Kidney epithelial cell (primary cell): Measurements from ENCODE around the gene GAST. TPM values are rescaled to one million over a fixed set of nuclear protein-coding genes. Genes with fewer than 3 reads are reported as not detected.

ENCODE experiments used
- DNase-seq: peaks from one replicate; pipeline ENCODE4 v3.0.0-alpha.2; 2010; ENCODE audit warnings: low read depth
- H3K27me3 ChIP-seq: 2 replicates; pipeline ENCODE4 v1.6.0; 2011; ENCODE audit warnings: low read length; ENCODE audit not compliant: control insufficient read depth, insufficient read depth
- H3K36me3 ChIP-seq: 2 replicates; pipeline ENCODE4 v1.5.1; 2011; ENCODE audit warnings: low read length; ENCODE audit not compliant: control insufficient read depth, insufficient read depth
- H3K4me3 ChIP-seq: 2 replicates; pipeline ENCODE4 v1.5.1; 2011; ENCODE audit warnings: low read depth, mild to moderate bottlenecking, control low read depth, low read length
- total RNA-seq: library from RNA; depleted of rRNA; stranded (reverse); fragments of >200 nt; gene quantifications from 2 replicates; pipeline ENCODE4 v1.2.3, GENCODE V29; 2015
- TF ChIP-seq, protein P1 (sequence below): IDR thresholded peaks from 2 replicates; pipeline ENCODE4 v1.5.1; 2011; ENCODE audit warnings: mild to moderate bottlenecking, moderate library complexity, low read length, control low read depth, inconsistent platforms; ENCODE audit not compliant: insufficient read depth, poor library complexity, severe bottlenecking

Gene GAST
- total RNA-seq, 1 donor from 2014 or later = not detected

DNA sequence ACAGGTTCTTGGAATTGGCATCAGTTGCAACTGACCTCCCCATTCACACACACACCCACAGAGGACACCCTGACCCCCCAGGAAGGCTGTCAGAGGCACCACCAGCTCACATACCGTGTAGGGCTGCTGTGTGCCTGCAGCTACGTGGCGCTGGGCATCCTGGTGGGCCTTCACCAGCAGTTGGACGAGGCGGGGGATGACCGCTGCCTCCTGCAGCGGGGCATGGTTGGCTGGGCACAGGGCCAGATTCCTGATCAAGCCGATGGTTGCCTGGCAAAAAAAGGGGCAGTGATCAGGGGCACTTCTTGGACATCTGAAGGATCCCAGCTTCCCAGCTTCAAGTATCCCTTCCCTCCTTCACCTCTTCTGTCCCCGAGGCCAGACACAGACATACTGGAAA lies 46.5 kb downstream of the GAST start:
- H3K27me3 ChIP-seq = no peaks in the 10 kb centered on the region
- DNase-seq = no peak
- no peak overlapping the region for H3K4me3 ChIP-seq
- H3K36me3 ChIP-seq = peaks cover 10% of the 10 kb centered on the region
- TF ChIP-seq, protein P1, sequence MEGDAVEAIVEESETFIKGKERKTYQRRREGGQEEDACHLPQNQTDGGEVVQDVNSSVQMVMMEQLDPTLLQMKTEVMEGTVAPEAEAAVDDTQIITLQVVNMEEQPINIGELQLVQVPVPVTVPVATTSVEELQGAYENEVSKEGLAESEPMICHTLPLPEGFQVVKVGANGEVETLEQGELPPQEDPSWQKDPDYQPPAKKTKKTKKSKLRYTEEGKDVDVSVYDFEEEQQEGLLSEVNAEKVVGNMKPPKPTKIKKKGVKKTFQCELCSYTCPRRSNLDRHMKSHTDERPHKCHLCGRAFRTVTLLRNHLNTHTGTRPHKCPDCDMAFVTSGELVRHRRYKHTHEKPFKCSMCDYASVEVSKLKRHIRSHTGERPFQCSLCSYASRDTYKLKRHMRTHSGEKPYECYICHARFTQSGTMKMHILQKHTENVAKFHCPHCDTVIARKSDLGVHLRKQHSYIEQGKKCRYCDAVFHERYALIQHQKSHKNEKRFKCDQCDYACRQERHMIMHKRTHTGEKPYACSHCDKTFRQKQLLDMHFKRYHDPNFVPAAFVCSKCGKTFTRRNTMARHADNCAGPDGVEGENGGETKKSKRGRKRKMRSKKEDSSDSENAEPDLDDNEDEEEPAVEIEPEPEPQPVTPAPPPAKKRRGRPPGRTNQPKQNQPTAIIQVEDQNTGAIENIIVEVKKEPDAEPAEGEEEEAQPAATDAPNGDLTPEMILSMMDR = no peak

GRCh38 chr17:41760878-41761277 lies 48.7 kb downstream of the GAST start:
- DNase-seq = no peak
- Histone ChIP-seq H3K27me3 (no peaks in the 10 kb centered on the region), H3K4me3 (no peak overlapping the region), H3K36me3 (peaks cover 9% of the 10 kb centered on the region)
- TF ChIP-seq, protein P1 = no peak

DNA sequence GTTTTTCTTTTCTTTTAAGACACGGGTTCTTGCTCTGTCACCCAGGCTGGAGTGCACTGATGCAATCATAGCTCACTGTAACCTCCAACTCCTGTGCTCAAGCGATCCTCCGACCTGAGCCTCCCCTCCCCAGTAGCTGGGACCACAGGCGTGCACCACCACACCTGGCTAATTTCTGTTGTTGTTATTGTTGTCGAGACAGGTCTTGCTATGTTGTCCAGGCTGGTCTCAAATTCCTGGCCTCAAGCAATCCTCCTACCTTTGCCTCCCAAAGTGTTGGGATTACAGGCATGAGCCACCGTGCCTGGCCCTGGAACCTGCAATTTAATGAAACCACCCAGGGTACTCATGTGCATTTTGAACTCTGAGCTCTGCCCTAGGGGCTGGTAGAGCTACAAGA lies 50.3 kb downstream of the GAST start:
- TF ChIP-seq, protein P1 = no peak
- H3K27me3 ChIP-seq = no peaks in the 10 kb centered on the region

DNA sequence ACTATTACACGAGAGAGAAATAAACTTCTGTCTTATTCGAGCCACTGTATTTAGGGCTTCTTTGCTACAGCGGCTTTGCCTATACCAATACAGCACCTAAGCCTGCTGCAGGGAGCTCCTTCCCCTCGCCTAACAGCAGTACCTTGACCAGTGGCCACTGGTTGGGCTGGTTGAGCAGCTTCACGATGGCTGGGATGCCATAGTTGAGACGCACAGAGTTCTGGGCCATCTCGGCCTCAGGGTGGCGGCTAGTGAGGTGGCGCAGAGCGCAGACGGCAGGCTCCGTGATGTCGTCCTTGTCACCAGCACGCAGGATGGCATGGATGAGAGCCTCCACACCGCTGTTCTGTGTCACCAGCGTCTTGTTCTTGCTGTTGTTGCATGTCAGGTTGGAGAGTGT lies 50.7 kb downstream of the GAST start:
- Histone ChIP-seq H3K36me3 (peaks cover 7% of the 10 kb centered on the region), H3K4me3 (no peak overlapping the region), H3K27me3 (no peaks in the 10 kb centered on the region)
- no peak for DNase-seq
- TF ChIP-seq, protein P1 = no peak

More for the DNA sequence above, 50.3 kb downstream of the GAST start:
- H3K36me3 ChIP-seq = peaks cover 8% of the 10 kb centered on the region
- no peak overlapping the region for H3K4me3 ChIP-seq
- no peak for DNase-seq

DNA sequence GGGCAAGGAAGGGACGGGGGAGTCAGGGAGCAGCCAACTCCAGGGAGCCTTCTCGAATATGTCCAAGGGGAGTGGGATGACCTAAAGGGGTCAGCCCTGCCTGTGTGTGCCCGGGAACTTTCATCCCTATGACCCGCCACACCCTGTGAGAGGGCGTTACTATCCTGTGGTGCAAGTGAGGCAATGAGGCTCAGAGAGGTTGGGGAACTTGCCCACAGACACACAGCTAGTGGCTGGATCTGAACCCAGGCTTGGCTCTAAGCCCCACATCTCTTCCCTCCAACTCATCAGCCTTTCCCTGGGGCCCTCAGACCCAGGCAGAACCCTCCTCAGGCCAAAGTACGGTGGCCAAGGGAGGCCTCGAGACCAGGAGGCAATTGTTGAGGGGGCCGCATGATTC lies 51.2 kb downstream of the GAST start:
- Histone ChIP-seq H3K36me3 (peaks cover 7% of the 10 kb centered on the region), H3K27me3 (no peaks in the 10 kb centered on the region), H3K4me3 (no peak overlapping the region)
- TF ChIP-seq, protein P1 = no peak
- no peak for DNase-seq

Other genes starting within 250 kb of the GAST start
- gene KRT32, start 244.9 kb upstream of the GAST start, total RNA-seq = not detected in 2 replicates
- gene KRT35, start 231.2 kb upstream of the GAST start, total RNA-seq = not detected in 2 replicates
- gene KRT36, start 222.4 kb upstream of the GAST start, total RNA-seq = not detected in 2 replicates
- gene KRT13, start 206.7 kb upstream of the GAST start, total RNA-seq = 0.96 TPM in 1 of 2 replicates, not detected in the other
- 1.3 and 1.6 TPM in 2 replicates for gene KRT15, start 193.4 kb upstream of the GAST start, total RNA-seq
- gene KRT19, start 184.0 kb upstream of the GAST start, total RNA-seq = 851 and 925 TPM in 2 replicates
- gene KRT9, start 140.3 kb upstream of the GAST start, total RNA-seq = not detected in 2 replicates
- not detected in 2 replicates for gene KRT14, start 125.4 kb upstream of the GAST start, total RNA-seq
- 4.2 and 4.8 TPM in 2 replicates for gene KRT16, start 99.6 kb upstream of the GAST start, total RNA-seq
- 208 and 216 TPM in 2 replicates for gene KRT17, start 87.8 kb upstream of the GAST start, total RNA-seq
- gene EIF1, start 23.4 kb upstream of the GAST start, total RNA-seq = 318 and 368 TPM in 2 replicates
- 0.96 and 1.6 TPM in 2 replicates for gene HAP1, start 22.3 kb downstream of the GAST start, total RNA-seq
- 749 and 895 TPM in 2 replicates for gene JUP, start 74.4 kb downstream of the GAST start, total RNA-seq
- 50.5 and 58.4 TPM in 2 replicates for gene P3H4, start 99.6 kb downstream of the GAST start, total RNA-seq
- 152 and 157 TPM in 2 replicates for gene FKBP10, start 100.7 kb downstream of the GAST start, total RNA-seq
- 60.2 and 61.5 TPM in 2 replicates for gene NT5C3B, start 123.9 kb downstream of the GAST start, total RNA-seq
- gene KLHL10, start 125.5 kb downstream of the GAST start, total RNA-seq = not detected in 2 replicates
- 28.3 and 29.2 TPM in 2 replicates for gene KLHL11, start 153.1 kb downstream of the GAST start, total RNA-seq
- gene ACLY, start 206.6 kb downstream of the GAST start, total RNA-seq = 241 and 301 TPM in 2 replicates
- gene ODAD4, start 218.3 kb downstream of the GAST start, total RNA-seq = 0.62 and 0.84 TPM in 2 replicates